ENCODE measurements around the gene CHP1. TPM values are rescaled to one million over a fixed set of nuclear protein-coding genes. Genes with fewer than 3 reads are reported as not detected.

CHP1 gene
- total and polyA plus RNA-seq, 4 donors: 73.3 to 167 (median 101) TPM

- H3K4me3 ChIP-seq: no peak overlapping the region
- H3K9ac ChIP-seq (ENCODE audit: insufficient read depth in 1 of 2, low read length in 2 of 2): no peak overlapping the region
- H3K27ac ChIP-seq (ENCODE audit: low read depth in 1 of 2, low read length in 1 of 2): no peak overlapping the region
- peaks cover 9 to 24% (median 16%) of the 10 kb centered on the region in 4 donors for H3K36me3 ChIP-seq (ENCODE audit: control insufficient read depth in 4 of 4, insufficient read depth in 4 of 4, low read length in 4 of 4)
- ATAC-seq (ENCODE audit: insufficient read depth, low FRiP score): no peak
- no peaks in the 10 kb centered on the region for H3K27me3 ChIP-seq (ENCODE audit: control insufficient read depth in 3 of 3, insufficient read depth in 3 of 3, low read length in 2 of 3)
- H3K4me1 ChIP-seq (ENCODE audit: control insufficient read depth in 5 of 5, insufficient read depth in 5 of 5, low read length in 5 of 5): peaks cover 5 to 19% (median 6%) of the 10 kb centered on the region in 5 donors
- WGBS, 2 donors: 96 to 97% methylated on average over 6 of the region's 6 CpGs
- TF ChIP-seq CTCF (IDR thresholded peaks at IDR 0.05; ENCODE audit: control extremely low read depth, extremely low read depth): no peak
- no peaks in the 10 kb centered on the region for H3K9me3 ChIP-seq (ENCODE audit: control insufficient read depth in 4 of 4, insufficient read depth in 3 of 4, low read length in 3 of 4)
- no peak for DNase-seq
Observed at GRCh38 chr15:41286665-41287333, 55.7 kb downstream of the CHP1 start.

GRCh38 chr15:41288464-41288863, 57.4 kb downstream of the CHP1 start:
- peaks cover 11 to 27% (median 16%) of the 10 kb centered on the region in 4 donors for H3K36me3 ChIP-seq (ENCODE audit: control insufficient read depth in 4 of 4, insufficient read depth in 4 of 4, low read length in 4 of 4)
- no peak for TF ChIP-seq CTCF (IDR thresholded peaks at IDR 0.05; ENCODE audit: control extremely low read depth, extremely low read depth)
- H3K4me3 ChIP-seq: no peak overlapping the region
- H3K9ac ChIP-seq (ENCODE audit: insufficient read depth in 1 of 2, low read length in 2 of 2): no peak overlapping the region
- 76 to 90% methylated on average over 1 of the region's 1 CpG for WGBS, 2 donors
- no peak for DNase-seq
- no peak overlapping the region for H3K27ac ChIP-seq (ENCODE audit: low read depth in 1 of 2, low read length in 1 of 2)
- peaks cover 5 to 19% (median 6%) of the 10 kb centered on the region in 5 donors for H3K4me1 ChIP-seq (ENCODE audit: control insufficient read depth in 5 of 5, insufficient read depth in 5 of 5, low read length in 5 of 5)
- no peaks in the 10 kb centered on the region for H3K9me3 ChIP-seq (ENCODE audit: control insufficient read depth in 4 of 4, insufficient read depth in 3 of 4, low read length in 3 of 4)
- no peak for ATAC-seq (ENCODE audit: insufficient read depth, low FRiP score)
- H3K27me3 ChIP-seq (ENCODE audit: control insufficient read depth in 3 of 3, insufficient read depth in 3 of 3, low read length in 2 of 3): no peaks in the 10 kb centered on the region

GRCh38 chr15:41289953-41290352, 58.9 kb downstream of the CHP1 start:
- no peaks in the 10 kb centered on the region for H3K9me3 ChIP-seq (ENCODE audit: control insufficient read depth in 4 of 4, insufficient read depth in 3 of 4, low read length in 3 of 4)
- H3K4me3 ChIP-seq: no peak overlapping the region
- H3K27ac ChIP-seq (ENCODE audit: low read depth in 1 of 2, low read length in 1 of 2): no peak overlapping the region
- 69 to 87% methylated on average over 2 of the region's 2 CpGs for WGBS, 2 donors
- no peak for DNase-seq
- no peaks in the 10 kb centered on the region for H3K27me3 ChIP-seq (ENCODE audit: control insufficient read depth in 3 of 3, insufficient read depth in 3 of 3, low read length in 2 of 3)
- H3K36me3 ChIP-seq (ENCODE audit: control insufficient read depth in 4 of 4, insufficient read depth in 4 of 4, low read length in 4 of 4): peaks cover 11 to 27% (median 19%) of the 10 kb centered on the region in 4 donors
- ATAC-seq (ENCODE audit: insufficient read depth, low FRiP score): no peak
- H3K9ac ChIP-seq (ENCODE audit: insufficient read depth in 1 of 2, low read length in 2 of 2): no peak overlapping the region
- TF ChIP-seq CTCF (IDR thresholded peaks at IDR 0.05; ENCODE audit: control extremely low read depth, extremely low read depth): no peak
- peaks cover 5 to 19% (median 5%) of the 10 kb centered on the region in 5 donors for H3K4me1 ChIP-seq (ENCODE audit: control insufficient read depth in 5 of 5, insufficient read depth in 5 of 5, low read length in 5 of 5)
